ENCODE results near the gene RNF123. TPM values are rescaled to one million over a fixed set of nuclear protein-coding genes. Genes with fewer than 3 reads are reported as not detected.
"Not testable (repeated sequence)": the region's sequence is repeated elsewhere in the genome, so short reads cannot be mapped to it uniquely, and the experiment has no call there.

Gene RNF123
- total RNA-seq, 1 donor from 2014 or later, result 52.8 TPM

DNA sequence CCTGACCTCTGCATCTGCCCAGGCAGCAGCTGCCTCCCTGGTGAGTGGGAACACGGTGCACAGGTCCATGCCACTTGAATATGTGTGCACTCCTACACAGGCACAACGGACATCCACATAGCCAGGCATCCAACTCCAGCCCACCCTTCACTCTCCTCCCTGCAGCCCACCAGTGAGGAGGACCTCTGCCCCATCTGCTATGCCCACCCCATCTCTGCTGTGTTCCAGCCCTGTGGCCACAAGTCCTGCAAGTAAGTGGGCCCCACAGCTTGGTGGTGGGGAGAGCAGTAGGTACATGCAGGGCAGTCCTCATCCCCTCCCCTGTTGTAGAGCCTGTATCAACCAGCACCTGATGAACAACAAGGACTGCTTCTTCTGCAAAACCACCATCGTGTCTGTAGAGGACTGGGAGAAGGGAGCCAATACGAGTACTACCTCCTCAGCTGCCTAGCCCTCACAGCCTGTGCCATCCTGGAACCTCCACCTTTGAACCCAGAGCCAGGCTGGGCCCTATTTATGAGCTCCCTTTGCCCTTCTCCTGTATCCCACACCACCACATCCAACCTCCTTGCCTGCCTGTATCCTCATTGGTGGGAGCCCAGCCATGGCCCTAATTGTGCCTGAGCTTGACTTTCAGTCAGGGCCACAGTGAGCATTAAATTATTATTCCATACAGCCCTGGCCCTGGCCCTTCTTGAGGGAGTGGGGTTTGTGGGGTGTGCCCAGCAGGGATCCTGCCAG, 31.7 kb downstream of the RNF123 start:
- DNase-seq (ENCODE audit: low spot score), result no peak

GRCh38 chr3:49721596-49721895, 32.2 kb downstream of the RNF123 start:
- no peak for DNase-seq (ENCODE audit: low spot score)

GRCh38 chr3:49721896-49722781, 32.8 kb downstream of the RNF123 start:
- no peak for DNase-seq (ENCODE audit: low spot score)

DNA sequence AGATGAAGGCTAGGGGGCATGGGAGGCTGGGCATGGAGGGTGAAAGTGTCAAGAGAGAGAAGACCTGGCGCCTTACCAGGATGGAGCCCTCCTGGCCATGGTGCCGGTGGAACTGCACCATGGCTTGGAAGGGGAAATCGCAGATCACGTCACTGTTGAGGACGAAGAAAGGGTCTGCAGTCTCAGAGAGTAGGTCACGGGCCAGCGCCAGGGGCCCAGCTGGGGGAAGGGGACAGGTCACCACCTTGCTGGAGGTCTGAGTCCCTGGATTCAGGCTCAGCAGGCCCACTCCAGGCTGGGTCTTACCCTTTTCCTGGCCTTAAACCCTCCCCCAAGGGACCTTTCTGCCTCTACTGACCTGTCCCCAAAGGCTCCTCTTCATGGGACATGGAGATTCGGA, 33.5 kb downstream of the RNF123 start:
- DNase-seq (ENCODE audit: low spot score), result no peak

GRCh38 chr3:49723296-49723627, 33.9 kb downstream of the RNF123 start:
- DNase-seq (ENCODE audit: low spot score), result peak; percentile 81

GRCh38 chr3:49723628-49724551, 34.5 kb downstream of the RNF123 start, which contains the start of gene GMPPB:
GMPPB (minus strand) TSS chr3:49723951; CDS start chr3:49723726, 225 bp downstream.
- DNase-seq (ENCODE audit: low spot score), result peak; percentile 97

GRCh38 chr3:49724586-49724985, 35.2 kb downstream of the RNF123 start:
- DNase-seq (ENCODE audit: low spot score), result no peak

DNA sequence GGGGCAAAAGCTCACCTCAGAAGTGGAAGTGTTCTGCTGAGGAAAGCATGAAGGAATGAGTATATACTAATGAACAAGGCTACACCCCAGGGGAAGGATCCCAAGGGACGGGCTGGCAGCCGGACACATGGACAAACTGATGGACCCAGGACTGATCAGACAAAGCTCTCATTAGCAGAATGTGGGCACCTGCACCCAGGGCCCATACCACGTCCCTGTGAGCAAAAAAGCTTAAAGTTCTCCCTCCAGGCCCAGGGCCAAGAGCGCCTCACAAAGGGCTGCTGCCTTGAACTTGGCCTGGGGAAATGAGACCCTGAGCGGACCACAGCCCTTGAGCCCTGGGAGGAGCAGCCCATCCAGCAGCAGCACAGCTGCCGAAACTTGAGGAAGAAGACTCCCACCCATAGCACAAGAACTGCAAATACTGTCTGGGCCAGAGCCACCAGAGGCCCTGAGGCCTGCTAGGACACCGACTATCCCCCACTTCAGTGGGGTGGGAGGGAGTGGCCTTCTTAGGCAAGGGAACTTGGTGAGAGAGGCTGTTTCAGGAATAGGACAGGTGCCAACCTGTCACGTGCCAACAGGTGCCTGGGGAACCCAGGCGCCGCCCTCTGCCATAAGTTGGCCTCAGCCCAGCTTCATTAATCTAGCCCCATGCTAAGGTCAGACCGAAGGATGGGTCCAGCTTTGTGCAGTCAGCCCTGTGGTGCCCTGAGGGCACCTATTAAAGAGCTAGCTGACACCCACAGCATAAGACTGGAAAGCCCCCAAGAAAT, 36.7 kb downstream of the RNF123 start:
- DNase-seq (ENCODE audit: low spot score), result no peak

- DNase-seq (ENCODE audit: low spot score), result no peak
These were observed 38.0 kb downstream of the RNF123 start for GRCh38 chr3:49727154-49727923.

DNA sequence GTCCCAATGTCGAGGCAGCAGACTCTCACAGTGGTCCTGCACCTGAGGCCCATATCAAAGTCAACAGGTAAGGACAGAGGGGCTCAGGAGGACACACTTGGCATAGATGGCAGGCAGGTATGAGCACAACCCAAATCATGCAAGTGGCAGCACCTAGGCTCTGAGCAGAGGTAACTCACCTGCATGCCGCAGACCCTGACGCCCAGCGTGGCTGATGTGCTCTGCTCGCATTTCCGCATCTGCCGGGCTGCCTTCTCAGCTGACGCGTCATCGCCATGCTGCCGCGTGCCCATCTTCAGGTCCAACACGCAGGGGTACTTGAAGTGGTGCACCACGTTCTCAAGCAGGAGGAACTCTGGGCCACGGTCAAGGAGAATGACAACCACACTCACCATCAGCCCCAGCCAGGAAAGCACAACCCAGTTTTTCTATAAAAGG, 38.6 kb downstream of the RNF123 start:
- no peak for DNase-seq (ENCODE audit: low spot score)

- no peak for DNase-seq (ENCODE audit: low spot score)
These were observed 40.7 kb downstream of the RNF123 start for GRCh38 chr3:49729966-49730609.

DNA sequence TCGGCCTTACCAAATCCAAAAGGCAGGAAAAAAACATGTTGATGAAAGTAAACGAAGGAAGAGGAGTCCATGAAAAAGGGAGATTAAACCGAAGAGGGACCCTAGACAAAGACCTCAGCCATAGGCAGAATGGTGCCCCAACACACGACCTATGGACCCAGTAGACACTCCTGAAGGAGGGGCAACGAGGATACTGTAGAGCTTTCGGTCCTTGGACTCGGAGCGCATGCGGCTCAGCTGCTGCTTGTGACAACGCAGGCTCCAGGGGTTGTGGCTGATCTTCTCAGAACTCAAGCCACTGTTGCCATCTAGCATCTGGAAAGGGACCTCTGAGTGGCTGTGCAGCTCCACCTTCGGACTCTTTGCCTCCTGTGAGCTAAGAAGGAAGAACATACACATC, 43.2 kb downstream of the RNF123 start:
- no peak for DNase-seq (ENCODE audit: low spot score)

GRCh38 chr3:49733551-49733950, 44.2 kb downstream of the RNF123 start:
- DNase-seq (ENCODE audit: low spot score), result no peak

DNA sequence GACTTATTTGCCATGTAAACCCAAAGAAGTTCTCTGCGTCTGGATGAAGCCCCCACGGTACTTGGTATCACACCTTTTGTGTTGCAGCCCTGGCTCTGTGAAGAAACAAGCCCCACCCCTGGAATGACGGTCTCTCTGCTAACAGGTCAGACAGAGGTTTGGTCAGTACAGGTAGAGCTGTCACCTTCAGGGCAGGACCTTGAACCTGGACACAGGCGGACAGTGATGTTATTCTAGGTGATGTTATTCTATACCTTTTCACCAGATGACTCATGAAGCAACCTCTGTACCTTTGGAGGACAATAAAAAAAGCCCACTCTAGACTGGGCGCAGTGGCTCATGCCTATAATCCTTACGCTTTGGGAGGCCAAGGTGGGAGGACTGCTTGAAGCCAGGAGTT, 45.4 kb downstream of the RNF123 start:
- DNase-seq (ENCODE audit: low spot score), result no peak

- DNase-seq (ENCODE audit: low spot score), result no peak
These were observed 48.8 kb downstream of the RNF123 start for GRCh38 chr3:49738067-49738713.

GRCh38 chr3:49740427-49740826, 51.1 kb downstream of the RNF123 start:
- DNase-seq (ENCODE audit: low spot score), result no peak

DNA sequence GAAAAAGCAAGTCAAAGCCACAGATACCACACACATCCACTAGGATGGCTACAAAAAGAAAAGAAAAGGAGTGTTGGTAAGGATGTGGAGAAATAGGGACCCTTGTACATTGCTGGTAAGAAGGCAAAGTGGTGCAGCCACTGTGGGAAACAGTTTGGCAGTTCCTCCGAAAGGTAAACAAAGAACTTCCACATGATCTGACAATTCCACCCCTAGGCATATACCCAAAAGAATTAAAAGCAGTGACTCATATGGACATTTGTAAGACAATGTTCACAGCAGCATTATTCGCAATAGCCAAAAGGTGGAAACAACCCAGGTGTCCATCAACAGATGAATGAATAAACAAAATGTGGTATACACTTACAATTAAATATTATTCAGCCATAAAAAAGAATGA, 56.6 kb downstream of the RNF123 start:
- DNase-seq (ENCODE audit: low spot score), result no peak

- DNase-seq (ENCODE audit: low spot score), result no peak
These were observed 58.6 kb downstream of the RNF123 start for GRCh38 chr3:49747792-49748480.

DNA sequence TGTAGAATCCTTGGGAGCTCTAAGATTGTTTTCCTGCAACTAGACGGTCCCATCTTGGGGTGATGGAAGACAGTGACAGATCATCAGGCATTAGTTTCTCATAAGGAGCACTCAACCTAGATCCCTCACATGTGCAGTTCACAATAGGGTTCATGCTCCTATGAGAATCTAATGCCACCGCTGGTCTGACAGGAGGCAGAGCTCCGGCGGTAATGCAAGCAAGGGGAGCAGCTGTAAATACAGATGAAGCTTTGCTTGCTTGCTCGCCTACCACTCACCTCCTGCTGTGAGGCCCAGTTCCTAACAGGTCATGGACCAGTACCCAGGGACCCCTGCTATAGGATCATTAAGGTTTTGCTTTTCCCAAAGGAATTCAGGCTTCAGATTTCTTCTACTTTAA, 59.5 kb downstream of the RNF123 start:
- DNase-seq (ENCODE audit: low spot score), result not testable (repeated sequence)

All from ureter (tissue), 1 donor.